Fibroblast of skin of right quadriceps (primary cell): Measurements from ENCODE around the gene PPIG.
"Not testable (repeated sequence)": the region's sequence is repeated elsewhere in the genome, so short reads cannot be mapped to it uniquely, and the experiment has no call there.

Experiments used
- DNase-seq: peaks from one replicate; pipeline ENCODE4 v3.0.0-alpha.2; 2013

Gene PPIG

GRCh38 chr2:169664978-169665930 is 81.1 kb downstream of the PPIG start:
- DNase-seq = no peak

GRCh38 chr2:169667583-169667982 is 83.4 kb downstream of the PPIG start:
- DNase-seq = no peak

DNA sequence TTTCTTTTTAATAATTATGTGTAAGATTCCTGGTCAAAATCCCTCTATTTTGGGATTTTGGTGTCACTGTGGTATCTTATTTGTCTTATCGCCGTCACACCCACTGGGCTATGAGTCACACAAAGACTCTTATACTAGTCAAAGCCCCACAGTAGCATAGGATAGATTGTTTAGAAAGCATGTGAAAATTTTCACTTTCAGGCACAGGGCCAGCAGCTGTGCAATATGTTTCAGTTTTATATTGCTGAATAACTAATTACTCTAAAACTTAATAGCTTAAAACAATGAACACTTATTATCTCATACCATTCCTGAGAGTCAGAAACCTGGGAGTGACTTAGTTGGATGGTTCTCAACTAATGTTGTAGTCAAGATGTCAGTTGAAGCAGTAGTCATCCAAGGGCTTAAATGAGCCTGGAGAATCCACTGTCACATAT is 86.1 kb downstream of the PPIG start:
- peak; percentile 51 for DNase-seq

DNA sequence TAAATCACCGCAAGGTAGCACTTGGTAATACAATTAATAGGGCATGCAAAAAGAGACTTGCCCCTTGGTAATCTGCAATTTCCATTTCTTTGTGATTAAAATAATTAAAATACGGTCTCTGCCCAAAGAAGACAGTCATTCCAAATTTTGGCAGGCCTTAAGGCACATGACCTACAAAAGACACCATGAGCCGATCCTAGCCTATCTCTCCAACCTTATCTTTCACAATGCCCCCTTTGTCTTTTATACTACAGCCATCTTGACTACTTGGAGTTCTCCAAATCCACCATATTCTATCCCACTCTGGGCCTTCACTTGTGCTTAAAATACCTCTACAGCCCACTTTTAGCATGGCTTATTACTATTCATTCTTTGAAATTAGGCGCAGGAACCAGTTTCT is 86.8 kb downstream of the PPIG start:
- no peak for DNase-seq

GRCh38 chr2:169672406-169672805 is 88.3 kb downstream of the PPIG start:
- no peak for DNase-seq

DNA sequence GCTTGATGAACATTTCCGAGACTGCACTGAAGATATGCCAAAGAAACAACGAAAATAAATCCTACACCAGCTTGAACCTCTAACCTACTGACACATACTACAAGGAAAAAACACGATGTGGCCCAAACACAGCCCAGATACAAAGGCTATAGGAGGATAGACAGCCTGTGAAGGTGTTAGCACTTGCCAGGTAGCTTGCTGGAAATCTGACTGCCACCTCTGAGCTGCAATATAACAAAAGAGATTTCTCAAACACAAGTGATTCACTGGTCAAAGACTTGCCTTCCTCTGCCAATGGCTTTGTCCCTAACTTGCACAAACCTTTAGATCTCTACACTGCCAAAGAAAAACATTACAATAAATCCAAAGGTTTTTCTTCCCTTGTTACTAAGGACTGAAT is 89.0 kb downstream of the PPIG start:
- no peak for DNase-seq

DNA sequence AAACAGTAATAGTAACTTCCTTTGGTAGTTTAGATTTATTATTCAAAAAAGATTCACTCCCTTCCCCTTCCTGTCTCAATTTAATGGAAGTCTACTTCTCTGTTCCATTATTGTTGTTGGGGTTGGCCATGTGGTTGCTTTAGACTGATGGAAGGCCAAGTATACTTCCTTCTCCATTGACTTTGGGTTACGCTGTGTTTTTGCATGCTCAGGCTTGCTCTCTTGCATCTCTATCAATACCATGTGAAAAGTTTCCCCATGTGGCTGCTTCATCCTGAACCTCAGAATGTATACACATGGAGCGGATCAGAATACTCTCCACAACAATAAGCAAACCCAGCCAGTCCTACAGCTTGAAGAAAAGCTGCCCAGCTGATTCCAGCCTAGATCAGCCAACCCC is 89.8 kb downstream of the PPIG start:
- no peak for DNase-seq

DNA sequence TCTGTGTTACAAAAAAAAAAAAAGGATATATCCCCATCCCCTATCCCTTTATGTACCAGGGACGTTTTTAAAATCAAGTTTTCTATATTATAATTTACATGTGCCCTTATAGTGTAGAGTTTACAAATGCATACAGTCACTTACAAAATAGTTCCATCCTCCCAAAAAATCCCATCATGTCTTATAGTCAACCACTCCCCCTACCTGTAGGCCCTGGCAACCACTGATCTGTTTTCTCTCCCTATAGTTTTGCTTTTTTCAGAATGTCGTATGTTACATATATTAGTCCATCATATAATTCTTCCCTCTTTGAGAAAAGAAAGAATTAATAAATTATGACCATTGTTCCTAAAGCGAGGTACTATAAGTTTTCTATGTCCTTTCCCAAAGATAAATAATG is 92.2 kb downstream of the PPIG start:
- no peak for DNase-seq

DNA sequence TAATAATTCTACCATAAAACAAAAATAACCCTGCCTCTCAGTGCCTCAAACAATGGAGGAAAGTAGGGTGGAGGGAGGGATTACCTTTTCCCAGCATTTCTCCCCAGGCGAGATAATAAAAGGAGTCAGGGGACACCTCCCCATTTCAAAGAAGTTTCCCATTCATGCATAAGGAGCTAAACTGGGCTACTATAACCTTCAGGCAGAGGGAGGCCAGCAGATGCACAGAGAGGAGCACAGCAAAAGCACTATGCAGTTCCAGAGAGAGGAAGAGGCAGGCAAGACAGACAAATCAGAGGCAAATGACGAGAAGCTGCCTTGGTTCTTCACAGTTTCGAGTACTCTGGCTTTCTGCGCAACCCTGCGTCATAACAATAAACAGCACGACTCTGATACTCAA is 92.7 kb downstream of the PPIG start:
- DNase-seq = no peak

DNA sequence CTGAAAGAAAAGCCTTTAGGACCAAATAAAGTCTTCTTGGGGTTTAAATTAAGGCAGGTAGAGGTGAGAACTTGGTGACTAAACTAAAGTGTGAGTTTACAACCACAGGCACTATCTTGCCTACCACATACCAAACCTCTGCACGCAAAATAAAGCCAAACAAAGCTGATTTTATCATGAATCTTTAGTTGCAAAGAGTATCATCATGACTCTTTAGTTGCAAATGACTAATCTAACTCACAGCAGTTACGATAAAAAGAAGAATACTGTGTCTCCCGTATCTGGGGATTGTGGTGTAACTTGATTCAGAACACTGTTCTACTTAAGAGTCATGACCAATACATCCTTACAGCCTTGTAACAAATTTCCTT is 98.9 kb downstream of the PPIG start:
- DNase-seq = no peak

- DNase-seq = no peak
These were observed 99.4 kb downstream of the PPIG start for GRCh38 chr2:169683425-169684134.

GRCh38 chr2:169684135-169684565 is 100.0 kb downstream of the PPIG start:
- no peak for DNase-seq

DNA sequence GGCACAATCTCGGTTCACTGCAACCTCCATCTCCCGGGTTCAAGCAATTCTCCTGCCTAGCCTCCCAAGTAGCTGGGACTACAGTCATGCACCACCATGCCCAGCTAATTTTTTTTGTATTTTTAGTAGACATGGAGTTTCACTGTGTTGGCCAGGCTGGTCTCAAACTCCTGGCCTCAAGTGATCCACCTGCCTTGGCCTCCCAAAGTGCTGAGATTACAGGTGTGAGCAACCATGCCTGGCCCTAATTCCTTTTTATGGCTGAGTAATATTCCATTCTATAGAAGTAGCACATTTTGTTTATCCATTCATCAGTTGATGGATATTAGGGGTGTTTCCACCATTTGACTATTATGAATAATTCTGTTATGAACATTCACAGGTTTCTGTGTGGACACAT is 100.6 kb downstream of the PPIG start:
- not testable (repeated sequence) for DNase-seq

DNA sequence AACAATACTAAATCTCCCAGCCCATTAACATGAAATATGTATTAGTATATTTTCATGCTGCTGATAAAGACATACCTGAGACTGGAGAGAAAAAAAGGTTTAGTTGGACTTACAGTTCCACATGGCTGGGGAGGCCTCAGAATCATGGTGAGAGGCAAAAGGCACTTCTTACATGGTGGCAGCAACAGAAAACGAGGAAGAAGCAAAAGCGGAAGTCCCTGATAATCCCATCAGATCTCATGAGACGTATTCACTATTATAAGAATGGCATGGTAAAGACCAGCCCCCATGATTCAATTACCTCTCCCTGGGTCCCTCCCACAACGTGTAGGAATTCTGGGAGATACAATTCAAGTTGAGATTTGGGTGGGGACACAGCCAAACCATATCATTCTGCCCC is 102.7 kb downstream of the PPIG start:
- not testable (repeated sequence) for DNase-seq

DNA sequence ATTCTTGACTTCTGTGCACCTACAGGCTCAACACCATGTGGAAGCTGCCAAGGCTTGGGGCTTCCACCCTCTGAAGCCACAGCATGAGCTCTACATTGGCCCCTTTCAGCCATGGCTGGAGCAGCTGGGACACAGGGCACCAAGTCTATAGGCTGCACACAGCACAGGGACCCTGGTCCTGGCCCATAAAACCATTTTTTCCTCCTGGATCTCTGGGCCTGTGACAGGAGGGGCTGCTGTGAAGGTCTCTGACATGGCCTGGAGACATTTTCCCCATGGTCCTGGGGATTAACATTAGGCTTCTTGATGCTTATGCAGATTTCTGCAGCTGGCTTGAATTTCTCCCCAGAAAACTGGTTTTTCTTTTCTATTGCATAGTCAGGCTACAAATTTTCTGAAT is 103.8 kb downstream of the PPIG start:
- DNase-seq = not testable (repeated sequence)

- no peak for DNase-seq
These were observed 106.8 kb downstream of the PPIG start for GRCh38 chr2:169690958-169691357.
